ENCODE results near the gene UFD1.

GRCh38 chr22:19443544-19444211 is 35.3 kb downstream of the UFD1 start:
- TF ChIP-seq CTCF (IDR thresholded peaks at IDR 0.05; ENCODE audit: poor library complexity) (no peak), EZH2 (IDR thresholded peaks at IDR 0.05; ENCODE audit: borderline replicate concordance) (no peak), EZH2phosphoT487 (IDR thresholded peaks at IDR 0.05; ENCODE audit: low read depth, severe bottlenecking, unreplicated experiment) (no peak)
